Endothelial cell of umbilical vein (primary cell): Measurements from ENCODE around the gene NOP16. TPM values are rescaled to one million over a fixed set of nuclear protein-coding genes. Genes with fewer than 3 reads are reported as not detected.

Experiments used
- BruUV-seq: library from RNA; stranded (reverse); fragments of 400-500 nt; replicated peaks from 2 replicates; lab custom pipeline; 2021; lab: Mats Ljungman, UMichigan
- CTCF ChIA-PET: fragments of 300-600, 350-600 bp; sonication (Branson Sonifier 250); formaldehyde crosslinking; loops from one replicate; lab custom pipeline; 2021; ENCODE audit warnings: antibody characterized with exemption, inconsistent platforms; lab: Charles Lee
- POLR2A ChIA-PET: fragments of 300-600, 350-600 bp; sonication (Branson Sonifier 250); formaldehyde crosslinking; loops from one replicate; lab custom pipeline; 2021; ENCODE audit warnings: antibody characterized with exemption, inconsistent platforms; lab: Charles Lee
- DNase-seq: peaks from one replicate; pipeline ENCODE4 v3.0.0-alpha.2; 2011; ENCODE audit warnings: low read depth, low spot score
- FAIRE-seq: peaks from 2 replicates; lab custom pipeline; 2011; peaks lifted over from hg19 to GRCh38; lab: Jason Lieb, UNC
- H2AFZ ChIP-seq: 2 replicates; pipeline ENCODE4 v1.6.0; 2012; ENCODE audit warnings: low read depth, low read length, control low read depth, inconsistent platforms
- H3K27ac ChIP-seq: 2 replicates; pipeline ENCODE4 v1.5.1; 2011; ENCODE audit warnings: low read depth, mild to moderate bottlenecking, control low read depth, low read length, moderate library complexity; ENCODE audit not compliant: insufficient read depth
- H3K27me3 ChIP-seq, 2 experiments: 2 replicates each; pipeline versions ENCODE4 v1.6.0 to v1.6.1; 2011; ENCODE audit warnings: low read length in 2 of 2, mixed read lengths in 1 of 2; ENCODE audit not compliant: control insufficient read depth in 2 of 2, insufficient read depth in 2 of 2
- H3K36me3 ChIP-seq, 2 experiments: 2 replicates in 1 of 2; 3 replicates in 1 of 2; pipeline ENCODE4 v1.5.1; 2011; ENCODE audit warnings: low read length in 2 of 2, mild to moderate bottlenecking in 1 of 2, moderate library complexity in 1 of 2; ENCODE audit not compliant: control insufficient read depth in 2 of 2, insufficient read depth in 2 of 2; ENCODE audit errors: extremely low read depth in 1 of 2
- H3K4me1 ChIP-seq: 3 replicates; pipeline ENCODE4 v1.5.1; 2011; ENCODE audit warnings: mild to moderate bottlenecking, low read length; ENCODE audit not compliant: control insufficient read depth, insufficient read depth; ENCODE audit errors: extremely low read depth
- H3K4me2 ChIP-seq: 2 replicates; pipeline ENCODE4 v1.6.1; 2011; ENCODE audit warnings: low read length, control low read depth, mixed read lengths; ENCODE audit not compliant: insufficient read depth
- H3K4me3 ChIP-seq, 3 experiments: fragments of 200-600 bp in 1 of 3; sonication (generic), shearing (Covaris generic) in 1 of 3; replicated peaks in 1 of 3; 2 replicates each; pipeline ENCODE4 v1.5.1; 2011 to 2016; ENCODE audit warnings: control low read depth in 3 of 3, low read length in 3 of 3, mild to moderate bottlenecking in 2 of 3, inconsistent platforms in 1 of 3, low read depth in 1 of 3, moderate library complexity in 1 of 3; ENCODE audit not compliant: insufficient read depth in 1 of 3
- H3K79me2 ChIP-seq: 2 replicates; pipeline ENCODE4 v1.6.0; 2012; ENCODE audit warnings: low read length, inconsistent platforms; ENCODE audit not compliant: control insufficient read depth, insufficient read depth
- H3K9ac ChIP-seq: replicated peaks from 2 replicates; pipeline ENCODE3; 2011; ENCODE audit warnings: low read length, control low read depth; ENCODE audit not compliant: insufficient read depth; ENCODE audit errors: extremely low read depth
- H3K9me1 ChIP-seq: replicated peaks from 3 replicates; pipeline ENCODE4 v1.6.0; 2011; ENCODE audit warnings: mild to moderate bottlenecking, low read length; ENCODE audit not compliant: control insufficient read depth, insufficient read depth; ENCODE audit errors: extremely low read depth
- H3K9me3 ChIP-seq: replicated peaks from 2 replicates; pipeline ENCODE4 v1.5.1; 2012; ENCODE audit warnings: low read length, inconsistent platforms; ENCODE audit not compliant: control insufficient read depth, insufficient read depth
- H4K20me1 ChIP-seq: replicated peaks from 2 replicates; pipeline ENCODE3; 2011; ENCODE audit warnings: mild to moderate bottlenecking, low read length; ENCODE audit not compliant: control insufficient read depth, insufficient read depth; ENCODE audit errors: extremely low read depth
- EZH2 ChIP-seq: IDR thresholded peaks from 2 replicates; pipeline ENCODE4 v1.6.1; 2012; ENCODE audit warnings: borderline replicate concordance, low read depth, mild to moderate bottlenecking, moderate library complexity, low read length, inconsistent platforms; ENCODE audit not compliant: severe bottlenecking
- FOS ChIP-seq: IDR thresholded peaks from 2 replicates; pipeline ENCODE4 v1.6.1; 2011; ENCODE audit warnings: mild to moderate bottlenecking, low read length, moderate library complexity, borderline replicate concordance; ENCODE audit not compliant: insufficient read depth
- GATA2 ChIP-seq: IDR thresholded peaks from 2 replicates; pipeline ENCODE4 v1.7.0; 2011; ENCODE audit warnings: low read depth, mild to moderate bottlenecking, moderate library complexity, mixed read lengths, low read length; ENCODE audit not compliant: insufficient read length, insufficient read depth
- JUN ChIP-seq: IDR thresholded peaks from 2 replicates; pipeline ENCODE4 v1.6.1; 2011; ENCODE audit warnings: borderline replicate concordance, low read depth; ENCODE audit not compliant: insufficient read length, insufficient read depth
- MYC ChIP-seq: IDR thresholded peaks from one replicate; pipeline ENCODE4 v1.6.1; 2011; ENCODE audit warnings: mild to moderate bottlenecking, low read depth, low read length
- POLR2A ChIP-seq: IDR thresholded peaks from 2 replicates; pipeline ENCODE4 v1.6.1; 2012; ENCODE audit warnings: low read depth, mild to moderate bottlenecking, control low read depth, low read length
- POLR2AphosphoS5 ChIP-seq: IDR thresholded peaks from 2 replicates; pipeline ENCODE4 v1.6.1; 2012; ENCODE audit warnings: low read depth, mild to moderate bottlenecking, control low read depth, low read length, moderate library complexity; ENCODE audit not compliant: insufficient read depth
- dilution Hi-C: fragments of 300-500 bp; cut with MboI; formaldehyde crosslinking; loops from one replicate; pipeline ENCODE4 v1.15.0; 2019; ENCODE audit warnings: low sequenced_read_pairs; ENCODE audit not compliant: extremely low pct_ligation_motif_present
- intact Hi-C: fragments of 100-400 bp; cut with micrococcal nuclease; formaldehyde crosslinking; loops from one replicate; pipeline ENCODE4 v1.10.0; 2022
- polyA plus RNA-seq, 4 experiments: library from polyadenylated mRNA; depleted of rRNA in 3 of 4; stranded (reverse) in 3 of 4; unstranded in 1 of 4; fragments of >200 nt; gene quantifications; 2 replicates each; pipeline versions ENCODE4 v1.2.1 to v1.2.3, GENCODE V29; 2011 to 2012; ENCODE audit warnings: missing spikeins in 1 of 4
- total RNA-seq: library from RNA; stranded (reverse); gene quantifications from 2 replicates; pipeline ENCODE4 v1.2.3, GENCODE V29; 2021
- TF ChIP-seq, protein P1 (sequence below), 2 donors: IDR thresholded peaks; 1 replicate in 1 of 2; 2 replicates in 1 of 2; pipeline ENCODE4 v1.5.1; 2011; ENCODE audit warnings: low read length in 2 of 2, mild to moderate bottlenecking in 2 of 2, moderate library complexity in 2 of 2, control low read depth in 1 of 2, inconsistent platforms in 1 of 2, low read depth in 1 of 2; ENCODE audit not compliant: insufficient read depth in 1 of 2; ENCODE audit errors: extremely low read depth in 1 of 2
- TF ChIP-seq, protein P2 (sequence below): IDR thresholded peaks from 2 replicates; pipeline ENCODE4 v1.6.1; 2011; ENCODE audit not compliant: insufficient read depth, insufficient read length

NOP16 gene
- total and polyA plus RNA-seq, 2 donors (not counting 3 experiments of a cell fraction or from before 2014, with no cell fraction given): 41.1 to 47.4 TPM

DNA sequence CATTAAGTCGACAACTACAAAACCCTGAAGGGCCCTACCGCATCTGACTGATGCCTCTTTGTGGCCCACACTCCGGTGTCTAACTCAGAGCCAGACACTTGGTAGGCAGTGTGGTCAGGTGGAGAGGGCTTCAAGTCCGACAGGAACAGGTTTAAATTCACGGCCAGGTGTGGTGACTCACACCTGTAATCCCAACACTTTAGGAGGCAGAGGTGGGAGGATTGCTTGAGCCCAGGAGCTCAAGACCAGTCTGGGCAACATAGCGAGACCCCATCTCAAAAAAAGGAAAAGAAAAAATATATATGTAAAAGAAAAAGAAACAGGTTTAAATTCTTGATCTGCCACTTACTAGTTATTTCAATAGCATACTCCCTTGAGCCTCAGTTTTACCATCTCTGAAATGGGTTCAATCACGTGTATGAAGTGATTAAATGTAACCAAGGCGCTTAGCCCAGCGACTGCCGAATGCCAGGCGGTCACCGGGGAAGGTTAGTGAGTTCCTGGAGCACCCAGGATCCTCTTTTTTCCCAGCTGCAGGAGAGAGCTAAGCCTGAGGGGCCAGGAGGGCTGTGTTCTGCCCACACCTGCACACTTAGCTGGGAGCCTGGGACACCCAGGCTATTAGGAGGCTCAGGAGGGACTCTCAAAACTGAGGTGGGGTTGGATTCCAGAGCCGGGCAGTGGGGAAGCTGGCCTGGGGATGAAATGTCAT lies 27.0 kb upstream of the NOP16 start:
- Histone ChIP-seq H3K4me2 (peak overlapping the region; percentile 74), H3K9ac (peak overlapping the region; percentile 97), H3K27me3 (no peaks in the 10 kb centered on the region), H3K9me3 (no peaks in the 10 kb centered on the region), H3K36me3 (no peaks in the 10 kb centered on the region), H3K79me2 (peaks cover 15% of the 10 kb centered on the region), H4K20me1 (no peaks in the 10 kb centered on the region), H3K4me3 (peak overlapping the region; percentile 78 to 84 (median 82)), H3K9me1 (no peaks in the 10 kb centered on the region), H3K4me1 (peaks cover 12% of the 10 kb centered on the region), H3K27ac (peak overlapping the region; percentile 86), H2AFZ (peak overlapping the region; percentile 88)
- dilution Hi-C loops: no loop called here
- intact Hi-C loops: loop anchor here (5.0 kb wide), 1 partner anchor 72 kb away; no protein-coding TSS in a partner anchor
- ChIA-PET CTCF (interaction anchor here (0.9 to 4.0 kb wide), 12 partner anchors 9 to 245 kb away, joined by 3 to 88 read pairs (median 4); partner anchors contain the start of genes FAF2, HIGD2A and NOP16), POLR2A (interaction anchor here (1.4 kb wide), 1 partner anchor 32 kb away, joined by 4 read pairs; the partner anchor contains the start of gene FAF2)
- BruUV-seq: no TSS peak
- TF ChIP-seq, protein P1, sequence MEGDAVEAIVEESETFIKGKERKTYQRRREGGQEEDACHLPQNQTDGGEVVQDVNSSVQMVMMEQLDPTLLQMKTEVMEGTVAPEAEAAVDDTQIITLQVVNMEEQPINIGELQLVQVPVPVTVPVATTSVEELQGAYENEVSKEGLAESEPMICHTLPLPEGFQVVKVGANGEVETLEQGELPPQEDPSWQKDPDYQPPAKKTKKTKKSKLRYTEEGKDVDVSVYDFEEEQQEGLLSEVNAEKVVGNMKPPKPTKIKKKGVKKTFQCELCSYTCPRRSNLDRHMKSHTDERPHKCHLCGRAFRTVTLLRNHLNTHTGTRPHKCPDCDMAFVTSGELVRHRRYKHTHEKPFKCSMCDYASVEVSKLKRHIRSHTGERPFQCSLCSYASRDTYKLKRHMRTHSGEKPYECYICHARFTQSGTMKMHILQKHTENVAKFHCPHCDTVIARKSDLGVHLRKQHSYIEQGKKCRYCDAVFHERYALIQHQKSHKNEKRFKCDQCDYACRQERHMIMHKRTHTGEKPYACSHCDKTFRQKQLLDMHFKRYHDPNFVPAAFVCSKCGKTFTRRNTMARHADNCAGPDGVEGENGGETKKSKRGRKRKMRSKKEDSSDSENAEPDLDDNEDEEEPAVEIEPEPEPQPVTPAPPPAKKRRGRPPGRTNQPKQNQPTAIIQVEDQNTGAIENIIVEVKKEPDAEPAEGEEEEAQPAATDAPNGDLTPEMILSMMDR (IDR thresholded peaks at IDR 0.05; ENCODE audit: extremely low read depth in 1 of 2, insufficient read depth in 1 of 2, low read depth in 1 of 2, low read length in 2 of 2): no peak
- TF ChIP-seq EZH2: no peak
- TF ChIP-seq FOS: no peak
- no peak for TF ChIP-seq JUN
- TF ChIP-seq POLR2A: no peak
- TF ChIP-seq, protein P2, sequence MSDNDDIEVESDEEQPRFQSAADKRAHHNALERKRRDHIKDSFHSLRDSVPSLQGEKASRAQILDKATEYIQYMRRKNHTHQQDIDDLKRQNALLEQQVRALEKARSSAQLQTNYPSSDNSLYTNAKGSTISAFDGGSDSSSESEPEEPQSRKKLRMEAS: no peak
- no peak for TF ChIP-seq MYC
- no peak for TF ChIP-seq POLR2AphosphoS5
- no peak for TF ChIP-seq GATA2
- DNase-seq (no peak), FAIRE-seq (no peak)
